K562 (cell line): ENCODE measurements around the gene AFF3. TPM values are rescaled to one million over a fixed set of nuclear protein-coding genes. Genes with fewer than 3 reads are reported as not detected.

Source experiments
- ATAC-seq: fragments of 200-7000 bp; cut with Tn5 transposase; 3 replicates; pipeline ENCODE4 v1.9.1; 2020; ENCODE audit warnings: moderate library complexity
- BruUV-seq: library from RNA; stranded (reverse); fragments of 400-500 nt; replicated peaks from 2 replicates; lab custom pipeline; 2021; lab: Mats Ljungman, UMichigan
- CTCF ChIA-PET: fragments of 300-600 bp; formaldehyde crosslinking; extraction: SDS; loops from one replicate; lab custom pipeline; 2021; ENCODE audit warnings: low intra/inter-chr PET ratio; lab: Yijun Ruan, JAX
- POLR2A ChIA-PET: fragments of 300-600, 350-650 bp; sonication (Branson Sonifier 250); formaldehyde crosslinking; extraction: SDS; loops from one replicate; lab custom pipeline; 2021; ENCODE audit warnings: antibody characterized with exemption, inconsistent platforms; lab: Yijun Ruan, JAX
- DNase-seq, 4 experiments: peaks; one replicate each; pipeline versions ENCODE4 v3.0.0 to v3.0.0-alpha.2; 2011 to 2018; ENCODE audit warnings: low spot score in 3 of 4, mixed read lengths in 3 of 4; ENCODE audit errors: extremely low read depth in 1 of 4
- FAIRE-seq: peaks from 2 replicates; lab custom pipeline; 2011; peaks lifted over from hg19 to GRCh38; lab: Jason Lieb, UNC
- H2AFZ ChIP-seq: 2 replicates; pipeline ENCODE4 v1.6.0; 2011; ENCODE audit warnings: low read depth, low read length, control low read depth, inconsistent platforms
- H3K27ac ChIP-seq: fragments of 200-600 bp; 3 replicates; pipeline ENCODE4 v1.8.0; 2011; ENCODE audit warnings: low read depth, mild to moderate bottlenecking, control low read depth, inconsistent platforms, low read length, moderate library complexity, mixed read lengths; ENCODE audit errors: extremely low read depth
- H3K27me3 ChIP-seq, 2 experiments: fragments of 300-600 bp in 1 of 2; 2 replicates in 1 of 2; 3 replicates in 1 of 2; pipeline versions ENCODE4 v1.6.0 to v1.8.0; 2011; ENCODE audit warnings: inconsistent platforms in 2 of 2, low read length in 2 of 2, mild to moderate bottlenecking in 1 of 2, mixed read lengths in 1 of 2, moderate library complexity in 1 of 2; ENCODE audit not compliant: control insufficient read depth in 2 of 2, insufficient read depth in 2 of 2
- H3K36me3 ChIP-seq: fragments of 300-600 bp; 3 replicates; pipeline ENCODE4 v1.8.0; 2011; ENCODE audit warnings: mild to moderate bottlenecking, low read length, inconsistent platforms; ENCODE audit not compliant: control insufficient read depth, insufficient read depth
- H3K4me1 ChIP-seq, 2 experiments: fragments of 200-600 bp in 1 of 2; replicated peaks in 1 of 2; 2 replicates in 1 of 2; 3 replicates in 1 of 2; pipeline versions ENCODE4 v1.5.1 to v1.8.0; 2011; ENCODE audit warnings: inconsistent platforms in 2 of 2, low read length in 2 of 2, mild to moderate bottlenecking in 1 of 2, mixed read lengths in 1 of 2, moderate library complexity in 1 of 2; ENCODE audit not compliant: control insufficient read depth in 2 of 2, insufficient read depth in 2 of 2
- H3K4me2 ChIP-seq: 2 replicates; pipeline ENCODE4 v1.6.1; 2011; ENCODE audit warnings: low read length, control low read depth, inconsistent platforms, mixed read lengths; ENCODE audit not compliant: insufficient read depth
- H3K4me3 ChIP-seq: fragments of 200-600 bp; sonication (generic), shearing (Covaris generic); 2 replicates; pipeline ENCODE4 v1.5.1; 2016; ENCODE audit warnings: control low read depth, inconsistent platforms
- H3K79me2 ChIP-seq: fragments of 200-600 bp; 3 replicates; pipeline ENCODE4 v1.8.0; 2011; ENCODE audit warnings: low read length, inconsistent platforms; ENCODE audit not compliant: control insufficient read depth, insufficient read depth
- H3K9ac ChIP-seq, 2 experiments: 2 replicates each; pipeline versions ENCODE4 v1.6.0 to v1.6.1; 2011; ENCODE audit warnings: low read depth in 2 of 2, low read length in 2 of 2, control low read depth in 1 of 2, inconsistent platforms in 1 of 2, mild to moderate bottlenecking in 1 of 2, mixed read lengths in 1 of 2; ENCODE audit not compliant: insufficient read depth in 1 of 2
- H3K9me1 ChIP-seq: one replicate; pipeline ENCODE4 v1.6.0; 2011; ENCODE audit warnings: inconsistent platforms, mild to moderate bottlenecking, low read length, moderate library complexity; ENCODE audit not compliant: control insufficient read depth, insufficient read depth
- H3K9me3 ChIP-seq: replicated peaks from 2 replicates; pipeline ENCODE4 v1.5.1; 2011; ENCODE audit warnings: low read depth, low read length, inconsistent platforms; ENCODE audit not compliant: control insufficient read depth, insufficient read depth
- H4K20me1 ChIP-seq: replicated peaks from 2 replicates; pipeline ENCODE4 v1.6.1; 2011; ENCODE audit warnings: low read length, inconsistent platforms, mixed read lengths; ENCODE audit not compliant: control insufficient read depth, insufficient read depth
- CEBPB ChIP-seq: fragments of 450-650 bp; IDR thresholded peaks from 2 replicates; pipeline ENCODE4 v1.6.1; 2016; ENCODE audit warnings: missing genetic modification characterization, missing compliant biosample characterization
- CEBPG ChIP-seq, 3 experiments: fragments of 200-800 bp in 1 of 3; sonication (Bioruptor generic) in 1 of 3; sonication (generic) in 1 of 3; formaldehyde crosslinking in 1 of 3; IDR thresholded peaks in 2 of 3; conservative IDR thresholded peaks in 1 of 3; 2 replicates each; pipeline versions ENCODE4 v1.6.1 to v1.8.0; 2016 to 2022; ENCODE audit warnings: missing compliant biosample characterization in 2 of 3, missing genetic modification characterization in 2 of 3, mild to moderate bottlenecking in 1 of 3, missing genetic modification reagents in 1 of 3
- SMARCE1 ChIP-seq: fragments of 450-650 bp; IDR thresholded peaks from 2 replicates; pipeline ENCODE4 v1.7.1; 2016; ENCODE audit warnings: mild to moderate bottlenecking
- WGBS: fragments of 100-300 bp; shearing (Covaris generic); methylation state at CpG from one replicate; pipeline ENCODE4 v1.1.6; 2016; ENCODE audit warnings: low coverage, mixed read lengths; ENCODE audit not compliant: insufficient coverage; ENCODE audit errors: missing lambda C conversion rate; 5-methylcytosine and 5-hydroxymethylcytosine counted together
- in situ Hi-C: fragments of 300-500 bp; cut with MboI; formaldehyde crosslinking; loops from 4 replicates; pipeline ENCODE4 v1.15.0; 2018; ENCODE audit warnings: inconsistent platforms, mixed read lengths
- intact Hi-C: fragments of 100-400 bp; cut with micrococcal nuclease; formaldehyde crosslinking; loops from 2 replicates; pipeline ENCODE4 v1.14.2; 2022
- polyA plus RNA-seq, 8 experiments: library from polyadenylated mRNA; depleted of rRNA in 4 of 8; stranded (reverse) in 5 of 8; unstranded in 3 of 8; fragments of >200 nt; fragmentation: Nextera tagmentation in 2 of 8; fragmentation: Illumina TruSeq in 1 of 8; extraction: Ambion mirVana in 2 of 8; extraction: Trizol in 1 of 8; gene quantifications; 2 replicates each; pipeline versions ENCODE4 v1.2.1 to v1.2.3, GENCODE V29; 2011 to 2014; ENCODE audit warnings: inconsistent platforms in 1 of 8, missing spikeins in 1 of 8
- total RNA-seq, 7 experiments: library from RNA; depleted of rRNA in 6 of 7; stranded (reverse); fragments of >200 nt in 6 of 7; fragmentation: Illumina TruSeq in 2 of 7; extraction: Trizol in 2 of 7; gene quantifications; 2 replicates each; pipeline versions ENCODE4 v1.2.1 to v1.2.3, GENCODE V29; 2011 to 2021; ENCODE audit warnings: low replicate concordance in 1 of 7
- TF ChIP-seq, protein P1 (sequence below), 2 experiments: fragments of 450-650 bp; IDR thresholded peaks; 2 replicates each; pipeline ENCODE4 v1.6.1; 2016

The AFF3 gene
- total and polyA plus RNA-seq, 9 of the 15 experiments (the other 6 are each of a cell fraction or from before 2014, with no cell fraction given) = 0.02 to 0.11 TPM; not detected in 7

DNA sequence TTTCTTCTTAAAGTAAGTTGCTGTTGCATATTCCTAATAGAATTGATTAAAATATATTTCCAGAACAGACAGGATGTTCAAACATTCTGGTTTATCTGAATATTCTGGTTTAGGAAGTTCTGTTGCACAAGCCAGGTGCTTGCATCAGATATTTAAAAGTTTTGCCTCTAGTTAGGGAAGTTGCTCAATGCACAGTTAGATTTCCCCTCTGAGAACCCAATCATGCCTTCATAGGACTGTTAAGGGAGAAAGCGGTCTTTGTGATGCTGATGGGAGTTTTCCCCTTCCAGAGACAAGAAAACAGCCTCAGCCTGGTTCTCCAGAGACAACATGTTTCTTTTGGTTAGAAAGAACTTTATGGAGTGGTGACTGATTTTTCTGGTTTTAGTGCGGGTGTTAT lies 587.0 kb downstream of the AFF3 start:
- no peak for TF ChIP-seq SMARCE1
- TF ChIP-seq CEBPB (tag) = peak; percentile 82
- TF ChIP-seq, protein P1, sequence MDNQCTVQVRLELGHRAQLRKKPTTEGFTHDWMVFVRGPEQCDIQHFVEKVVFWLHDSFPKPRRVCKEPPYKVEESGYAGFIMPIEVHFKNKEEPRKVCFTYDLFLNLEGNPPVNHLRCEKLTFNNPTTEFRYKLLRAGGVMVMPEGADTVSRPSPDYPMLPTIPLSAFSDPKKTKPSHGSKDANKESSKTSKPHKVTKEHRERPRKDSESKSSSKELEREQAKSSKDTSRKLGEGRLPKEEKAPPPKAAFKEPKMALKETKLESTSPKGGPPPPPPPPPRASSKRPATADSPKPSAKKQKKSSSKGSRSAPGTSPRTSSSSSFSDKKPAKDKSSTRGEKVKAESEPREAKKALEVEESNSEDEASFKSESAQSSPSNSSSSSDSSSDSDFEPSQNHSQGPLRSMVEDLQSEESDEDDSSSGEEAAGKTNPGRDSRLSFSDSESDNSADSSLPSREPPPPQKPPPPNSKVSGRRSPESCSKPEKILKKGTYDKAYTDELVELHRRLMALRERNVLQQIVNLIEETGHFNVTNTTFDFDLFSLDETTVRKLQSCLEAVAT (IDR thresholded peaks at IDR 0.05) = no peak
- TF ChIP-seq CEBPG (CRISPR knock-in tag; IDR thresholded peaks at IDR 0.05) = no peak
- peak; percentile 52 to 73 for TF ChIP-seq CEBPG (tag; conservative IDR thresholded peaks at IDR 0.05 in 1 of 2, IDR thresholded peaks at IDR 0.05 in 1 of 2)
- TF ChIP-seq, all 486 proteins: peak for 2
- Histone ChIP-seq H3K27ac (no peak overlapping the region), H2AFZ (no peak overlapping the region), H3K79me2 (no peaks in the 10 kb centered on the region), H3K4me3 (no peak overlapping the region), H4K20me1 (no peaks in the 10 kb centered on the region), H3K9me1 (no peaks in the 10 kb centered on the region), H3K4me2 (no peak overlapping the region), H3K9me3 (no peaks in the 10 kb centered on the region), H3K9ac (no peak overlapping the region), H3K4me1 (peaks cover 0 to 4% of the 10 kb centered on the region in 2 experiments; a peak in 1 of 5 replicates), H3K36me3 (no peaks in the 10 kb centered on the region), H3K27me3 (peaks cover 17 to 49% of the 10 kb centered on the region in 2 experiments; a peak in 4 of 5 replicates)
- ATAC-seq (no peak), FAIRE-seq (no peak), DNase-seq (no peak)
- WGBS = 15% methylated on average over 2 of the region's 2 CpGs
- no TSS peak for BruUV-seq
- ChIA-PET POLR2A (no interaction called here), CTCF (no interaction called here)
- intact Hi-C loops = loop anchor here (5.0 to 10.0 kb wide), 2 partner anchors 137 to 471 kb away; no protein-coding TSS in a partner anchor
- in situ Hi-C loops = loop anchor here (25.0 kb wide), 2 partner anchors 257 to 832 kb away; no protein-coding TSS in a partner anchor
